GM12865 (cell line): Measurements from ENCODE around the gene LDHB.
A peak's percentile ranks its signal among the peaks of the same experiment; 100 is the strongest.
"Not testable (repeated sequence)": the region's sequence is repeated elsewhere in the genome, so short reads cannot be mapped to it uniquely, and the experiment has no call there.

Experiments
- DNase-seq: peaks from one replicate; pipeline ENCODE4 v3.0.0; 2010; ENCODE audit warnings: low read depth
- H3K4me3 ChIP-seq: 2 replicates; pipeline ENCODE4 v1.5.1; 2011; ENCODE audit warnings: mild to moderate bottlenecking, low read depth, low read length, control low read depth
- CTCF ChIP-seq: IDR thresholded peaks from 2 replicates; pipeline ENCODE4 v1.5.1; 2011; ENCODE audit warnings: low read length, control low read depth, low read depth, inconsistent platforms; ENCODE audit not compliant: insufficient read depth; ENCODE audit errors: missing control alignments

Gene LDHB

DNA sequence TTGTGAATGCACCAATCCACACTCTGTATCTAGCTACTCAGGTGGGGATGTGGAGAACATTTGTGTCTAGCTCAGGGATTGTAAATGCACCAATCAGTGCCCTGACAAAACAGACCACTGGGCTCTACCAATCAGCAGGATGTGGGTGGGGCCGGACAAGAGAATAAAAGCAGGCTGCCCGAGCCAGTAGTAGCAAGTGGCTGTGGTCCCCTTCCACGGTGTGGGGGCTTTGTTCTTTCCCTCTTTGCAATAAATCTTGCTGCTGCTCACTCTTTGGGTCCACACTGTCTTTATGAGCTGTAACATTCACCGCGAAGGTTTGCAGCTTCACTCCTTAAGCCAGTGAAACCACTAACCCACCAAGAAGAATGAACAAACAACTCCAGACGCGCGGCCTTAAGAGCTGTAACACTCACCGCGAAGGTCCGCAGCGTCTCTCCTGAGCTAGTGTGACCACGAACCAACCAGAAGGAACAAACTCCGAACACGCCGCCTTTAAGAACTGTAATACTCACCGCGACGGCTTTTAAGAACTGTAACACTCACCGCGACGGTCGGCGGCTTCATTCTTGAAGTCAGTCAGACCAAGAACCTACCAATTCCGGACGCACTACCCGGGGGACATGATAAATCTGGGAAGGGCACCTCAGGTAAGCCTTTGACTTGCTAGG is 4.6 kb upstream of the LDHB start:
- H3K4me3 ChIP-seq = no peak overlapping the region

DNA sequence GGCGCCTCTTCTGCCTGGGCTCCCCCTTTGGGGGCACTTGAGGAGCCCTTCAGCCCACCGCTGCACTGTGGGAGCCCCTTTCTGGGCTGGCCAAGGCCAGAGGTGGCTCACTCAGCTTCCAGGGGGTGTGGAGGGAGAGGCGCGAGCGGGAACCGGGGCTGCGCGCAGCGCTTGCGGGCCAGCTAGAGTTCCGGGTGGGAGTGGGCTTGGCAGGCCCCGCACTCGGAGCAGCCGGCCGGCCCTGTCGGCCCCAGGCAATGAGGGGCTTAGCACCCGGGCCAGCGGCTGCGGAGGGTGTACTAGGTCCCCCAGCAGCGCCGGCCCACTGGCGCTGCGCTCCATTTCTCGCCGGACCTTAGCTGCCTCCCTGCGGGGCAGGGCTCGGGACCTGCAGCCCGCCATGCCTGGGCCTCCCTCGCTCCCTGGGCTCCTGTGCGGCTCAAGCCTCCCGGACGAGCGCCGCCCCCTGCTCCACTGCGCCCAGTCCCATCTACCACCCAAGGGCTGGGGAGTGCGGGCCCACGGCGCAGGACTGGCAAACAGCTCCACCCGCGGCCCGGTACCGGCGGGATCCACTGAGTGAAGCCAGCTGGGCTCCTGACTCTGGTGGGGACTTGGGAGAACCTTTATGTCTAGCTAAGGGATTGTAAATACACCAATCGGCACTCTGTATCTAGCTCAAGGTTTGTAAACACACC is 3.9 kb upstream of the LDHB start:
- H3K4me3 ChIP-seq, DNase-seq: not testable (repeated sequence)

More for the DNA sequence above, 4.6 kb upstream of the LDHB start:
- TF ChIP-seq CTCF = no peak
- DNase-seq = no peak

DNA sequence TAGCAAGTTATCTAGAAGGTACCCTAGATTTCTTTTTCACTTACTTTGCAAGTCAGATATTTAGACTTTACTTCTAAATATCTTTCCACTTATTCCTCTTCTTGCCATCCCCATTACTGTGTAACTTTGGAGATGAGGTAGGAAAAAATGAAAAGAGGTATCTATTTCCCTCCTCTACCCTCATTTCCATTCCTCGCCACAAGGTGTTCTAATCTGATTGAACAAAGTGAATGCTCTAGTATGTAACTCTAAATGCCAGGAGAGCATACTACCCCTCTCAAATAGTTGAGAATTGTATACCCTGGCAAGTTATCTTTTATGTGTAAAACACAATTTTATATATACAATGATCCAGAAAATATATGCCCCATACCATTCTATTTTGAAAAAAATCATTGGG is 1.7 kb upstream of the LDHB start:
- DNase-seq = no peak
- no peak overlapping the region for H3K4me3 ChIP-seq
- peak; percentile 11 for TF ChIP-seq CTCF

GRCh38 chr12:21656905-21657325 is 727 bp downstream of the LDHB start:
- peak; percentile 67 for DNase-seq
- peak overlapping the region; percentile 78 for H3K4me3 ChIP-seq
- no peak for TF ChIP-seq CTCF

DNA sequence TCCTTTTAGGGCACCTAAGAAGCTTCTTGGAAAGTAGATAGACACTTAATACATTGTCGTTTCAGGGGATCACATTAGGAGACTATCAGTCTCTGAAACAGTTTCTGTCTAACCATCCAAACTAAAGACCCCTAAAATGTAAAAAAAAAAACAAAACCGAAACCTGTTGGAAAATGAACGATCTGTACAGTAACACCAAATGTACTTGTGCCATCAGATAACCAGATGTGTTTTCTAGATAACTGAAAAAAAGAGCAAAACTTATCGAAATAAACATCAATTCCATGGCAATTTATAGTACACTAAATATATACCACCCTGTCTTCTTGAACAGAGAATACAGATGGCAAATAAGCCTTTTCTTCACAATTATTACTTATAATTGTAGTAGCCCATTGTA is 2.1 kb downstream of the LDHB start:
- no peak for DNase-seq
- H3K4me3 ChIP-seq = peak overlapping the region; percentile 78
- TF ChIP-seq CTCF = no peak

DNA sequence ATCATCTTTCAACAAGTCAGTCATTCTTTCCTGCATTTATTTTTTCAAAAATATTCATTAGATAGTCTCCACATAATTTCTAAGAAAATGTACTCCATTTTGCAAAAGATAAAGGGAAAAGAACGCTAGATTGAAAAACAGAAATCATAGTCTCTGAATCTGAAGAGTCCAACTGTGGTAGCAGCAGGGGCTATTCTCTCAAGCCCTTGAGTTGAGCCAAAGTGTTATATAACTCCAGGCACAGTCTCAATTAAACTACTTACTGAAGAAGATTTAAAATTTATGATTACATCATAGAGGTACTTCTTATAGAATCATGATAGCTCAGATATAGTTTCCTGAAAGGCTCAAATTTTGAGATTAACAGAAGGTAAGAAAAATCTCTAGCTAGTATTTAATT is 5.8 kb downstream of the LDHB start:
- no peak for DNase-seq

GRCh38 chr12:21650997-21651396 is 6.6 kb downstream of the LDHB start:
- no peak for DNase-seq
- TF ChIP-seq CTCF = no peak

More for the DNA sequence above, 5.8 kb downstream of the LDHB start:
- no peak overlapping the region for H3K4me3 ChIP-seq
- no peak for TF ChIP-seq CTCF

More at GRCh38 chr12:21650997-21651396, 6.6 kb downstream of the LDHB start:
- no peak overlapping the region for H3K4me3 ChIP-seq
